Testis (tissue), 3 donors: ENCODE results near the gene RP9. TPM values are rescaled to one million over a fixed set of nuclear protein-coding genes. Genes with fewer than 3 reads are reported as not detected.

ENCODE experiments used
- DNase-seq: peaks from one replicate; pipeline ENCODE4 v3.0.0-alpha.2; 2019
- H3K27ac ChIP-seq, 2 donors: fragments of 200-600 bp; sonication (generic); one replicate each; pipeline ENCODE4 v1.5.1; 2019
- H3K27me3 ChIP-seq: fragments of 200-600 bp; sonication (generic); one replicate; pipeline ENCODE4 v1.5.1; 2019
- H3K36me3 ChIP-seq: fragments of 200-600 bp; sonication (generic); one replicate; pipeline ENCODE4 v1.5.1; 2017; ENCODE audit warnings: low read depth; ENCODE audit errors: missing control alignments
- H3K4me1 ChIP-seq: fragments of 200-600 bp; sonication (generic); one replicate; pipeline ENCODE4 v1.5.1; 2019
- H3K4me3 ChIP-seq, 2 donors: fragments of 200-600 bp; sonication (generic); one replicate each; pipeline ENCODE4 v1.5.1; 2017 to 2019
- H3K9me3 ChIP-seq: fragments of 200-600 bp; sonication (generic); one replicate; pipeline ENCODE4 v1.5.1; 2017
- CTCF ChIP-seq, 3 experiments: fragments of 450-650 bp in 2 of 3; fragments of 200-600 bp in 1 of 3; sonication (generic) in 1 of 3; IDR thresholded peaks; one replicate each; pipeline ENCODE4 v1.5.1; 2016 to 2019; ENCODE audit warnings: antibody characterized with exemption in 3 of 3, mild to moderate bottlenecking in 2 of 3, moderate library complexity in 1 of 3
- POLR2A ChIP-seq: fragments of 450-650 bp; IDR thresholded peaks from one replicate; pipeline ENCODE4 v1.6.1; 2017; ENCODE audit warnings: antibody characterized with exemption, mild to moderate bottlenecking, moderate library complexity
- WGBS, 2 donors: methylation state at CpG; one replicate each; pipeline ENCODE4 v1.1.5; 2018; 5-methylcytosine and 5-hydroxymethylcytosine counted together
- intact Hi-C: fragments of 100-400 bp; cut with DNase I; formaldehyde crosslinking; loops from one replicate; pipeline ENCODE4 v1.15.1; 2023; ENCODE audit warnings: low total_unique reads
- polyA plus RNA-seq: library from polyadenylated mRNA; stranded (reverse); fragments of 350-450 nt; fragmentation: Illumina TruSeq; extraction: RNeasy Lipid Tissue Mini Kit (QIAGEN cat#74804); gene quantifications from one replicate; pipeline ENCODE4 v1.2.3, GENCODE V29; 2014; ENCODE audit warnings: low read depth, low replicate concordance; ENCODE audit not compliant: insufficient read depth
- total RNA-seq, 2 donors: library from RNA; depleted of rRNA; stranded (reverse); fragments of >200 nt; gene quantifications; one replicate each; pipeline ENCODE4 v1.2.3, GENCODE V29; 2016

RP9 gene
- total and polyA plus RNA-seq, 3 donors from 2014 or later: 17.9 to 29.2 (median 28.2) TPM

GRCh38 chr7:33076737-33077136 is 32.5 kb downstream of the RP9 start:
- Histone ChIP-seq H3K4me3 (no peak overlapping the region), H3K27ac (no peak overlapping the region), H3K4me1 (no peaks in the 10 kb centered on the region), H3K9me3 (no peaks in the 10 kb centered on the region), H3K27me3 (no peaks in the 10 kb centered on the region), H3K36me3 (no peaks in the 10 kb centered on the region)
- no peak for DNase-seq
- TF ChIP-seq CTCF (IDR thresholded peaks at IDR 0.05) (no peak), POLR2A (no peak)
- 77 to 79% methylated on average over 3 of the region's 3 CpGs for WGBS, 2 donors
- intact Hi-C loops: no loop called here

GRCh38 chr7:33075818-33076518 is 33.2 kb downstream of the RP9 start:
- Histone ChIP-seq H3K4me3 (no peak overlapping the region), H3K27ac (no peak overlapping the region), H3K36me3 (no peaks in the 10 kb centered on the region), H3K4me1 (no peaks in the 10 kb centered on the region), H3K27me3 (no peaks in the 10 kb centered on the region), H3K9me3 (no peaks in the 10 kb centered on the region)
- WGBS, 2 donors: 82 to 86% methylated on average over 3 of the region's 3 CpGs
- no peak for TF ChIP-seq POLR2A
- no peak for TF ChIP-seq CTCF (IDR thresholded peaks at IDR 0.05)
- no peak for DNase-seq
- intact Hi-C loops: no loop called here

GRCh38 chr7:33073243-33073642 is 36.0 kb downstream of the RP9 start:
- H3K27ac ChIP-seq: no peak overlapping the region
- 90 to 94% methylated on average over 4 of the region's 4 CpGs for WGBS, 2 donors
- intact Hi-C loops: no loop called here

GRCh38 chr7:33072471-33072870 is 36.7 kb downstream of the RP9 start:
- no peak overlapping the region for H3K27ac ChIP-seq
- no peaks in the 10 kb centered on the region for H3K36me3 ChIP-seq
- H3K9me3 ChIP-seq: no peaks in the 10 kb centered on the region
- no peaks in the 10 kb centered on the region for H3K4me1 ChIP-seq
- intact Hi-C loops: no loop called here
- TF ChIP-seq POLR2A (no peak), CTCF (IDR thresholded peaks at IDR 0.05) (no peak)
- H3K4me3 ChIP-seq: no peak overlapping the region
- DNase-seq: no peak
- H3K27me3 ChIP-seq: no peaks in the 10 kb centered on the region
- 38 to 51% methylated on average over 2 of the region's 2 CpGs for WGBS, 2 donors

More at GRCh38 chr7:33073243-33073642, 36.0 kb downstream of the RP9 start:
- Histone ChIP-seq H3K9me3 (no peaks in the 10 kb centered on the region), H3K27me3 (no peaks in the 10 kb centered on the region), H3K4me1 (no peaks in the 10 kb centered on the region), H3K4me3 (no peak overlapping the region), H3K36me3 (no peaks in the 10 kb centered on the region)
- TF ChIP-seq CTCF (IDR thresholded peaks at IDR 0.05) (no peak), POLR2A (no peak)
- no peak for DNase-seq

- Histone ChIP-seq H3K9me3 (no peaks in the 10 kb centered on the region), H3K27me3 (no peaks in the 10 kb centered on the region), H3K4me1 (no peaks in the 10 kb centered on the region), H3K36me3 (no peaks in the 10 kb centered on the region), H3K4me3 (no peak overlapping the region), H3K27ac (no peak overlapping the region)
- intact Hi-C loops: no loop called here
- TF ChIP-seq CTCF (IDR thresholded peaks at IDR 0.05) (no peak), POLR2A (no peak)
- no peak for DNase-seq
- 72 to 93% methylated on average over 6 of the region's 6 CpGs for WGBS, 2 donors
Observed at GRCh38 chr7:33070831-33071230, 38.4 kb downstream of the RP9 start.
